Measurements from ENCODE around the gene KLHL29. TPM values are rescaled to one million over a fixed set of nuclear protein-coding genes. Genes with fewer than 3 reads are reported as not detected.

The KLHL29 gene
- total RNA-seq, 1 experiment from 2014 or later: 7.7 TPM

DNA sequence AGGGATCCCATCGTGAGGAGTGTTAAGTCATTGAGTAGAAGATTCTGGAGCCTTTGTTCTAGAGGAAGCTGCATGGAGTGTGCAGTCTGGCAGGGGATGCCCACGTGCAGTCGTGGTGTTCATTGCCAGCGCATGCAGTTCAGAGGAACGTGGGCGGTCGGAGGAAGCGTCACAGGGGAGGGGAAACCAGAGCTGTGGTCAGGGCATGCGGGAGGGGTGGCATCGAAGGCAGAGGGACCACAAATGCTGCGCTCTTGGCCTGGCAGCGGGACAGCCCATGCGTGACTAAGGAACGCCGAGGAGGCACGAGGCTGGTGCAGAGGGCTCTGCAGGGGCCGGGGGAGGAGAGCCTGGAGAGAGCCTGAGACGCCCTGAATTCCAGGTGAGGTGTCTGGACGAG lies 141.1 kb downstream of the KLHL29 start:
- ChIA-PET POLR2A (no interaction called here), CTCF (no interaction called here)
- no peak overlapping the region for H3K4me3 ChIP-seq (ENCODE audit: low read depth in 2 of 2, low read length in 2 of 2)
- TF ChIP-seq, protein P1, sequence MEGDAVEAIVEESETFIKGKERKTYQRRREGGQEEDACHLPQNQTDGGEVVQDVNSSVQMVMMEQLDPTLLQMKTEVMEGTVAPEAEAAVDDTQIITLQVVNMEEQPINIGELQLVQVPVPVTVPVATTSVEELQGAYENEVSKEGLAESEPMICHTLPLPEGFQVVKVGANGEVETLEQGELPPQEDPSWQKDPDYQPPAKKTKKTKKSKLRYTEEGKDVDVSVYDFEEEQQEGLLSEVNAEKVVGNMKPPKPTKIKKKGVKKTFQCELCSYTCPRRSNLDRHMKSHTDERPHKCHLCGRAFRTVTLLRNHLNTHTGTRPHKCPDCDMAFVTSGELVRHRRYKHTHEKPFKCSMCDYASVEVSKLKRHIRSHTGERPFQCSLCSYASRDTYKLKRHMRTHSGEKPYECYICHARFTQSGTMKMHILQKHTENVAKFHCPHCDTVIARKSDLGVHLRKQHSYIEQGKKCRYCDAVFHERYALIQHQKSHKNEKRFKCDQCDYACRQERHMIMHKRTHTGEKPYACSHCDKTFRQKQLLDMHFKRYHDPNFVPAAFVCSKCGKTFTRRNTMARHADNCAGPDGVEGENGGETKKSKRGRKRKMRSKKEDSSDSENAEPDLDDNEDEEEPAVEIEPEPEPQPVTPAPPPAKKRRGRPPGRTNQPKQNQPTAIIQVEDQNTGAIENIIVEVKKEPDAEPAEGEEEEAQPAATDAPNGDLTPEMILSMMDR (IDR thresholded peaks at IDR 0.05): no peak
- TF ChIP-seq POLR2AphosphoS5 (IDR thresholded peaks at IDR 0.05; ENCODE audit: low read depth, low read length) (no peak), TCF7L2 (IDR thresholded peaks at IDR 0.05; ENCODE audit: low read depth, low read length) (no peak), SIN3A (IDR thresholded peaks at IDR 0.05; ENCODE audit: borderline replicate concordance, insufficient read depth, low read depth, low read length) (no peak)
- TF ChIP-seq, protein P2, sequence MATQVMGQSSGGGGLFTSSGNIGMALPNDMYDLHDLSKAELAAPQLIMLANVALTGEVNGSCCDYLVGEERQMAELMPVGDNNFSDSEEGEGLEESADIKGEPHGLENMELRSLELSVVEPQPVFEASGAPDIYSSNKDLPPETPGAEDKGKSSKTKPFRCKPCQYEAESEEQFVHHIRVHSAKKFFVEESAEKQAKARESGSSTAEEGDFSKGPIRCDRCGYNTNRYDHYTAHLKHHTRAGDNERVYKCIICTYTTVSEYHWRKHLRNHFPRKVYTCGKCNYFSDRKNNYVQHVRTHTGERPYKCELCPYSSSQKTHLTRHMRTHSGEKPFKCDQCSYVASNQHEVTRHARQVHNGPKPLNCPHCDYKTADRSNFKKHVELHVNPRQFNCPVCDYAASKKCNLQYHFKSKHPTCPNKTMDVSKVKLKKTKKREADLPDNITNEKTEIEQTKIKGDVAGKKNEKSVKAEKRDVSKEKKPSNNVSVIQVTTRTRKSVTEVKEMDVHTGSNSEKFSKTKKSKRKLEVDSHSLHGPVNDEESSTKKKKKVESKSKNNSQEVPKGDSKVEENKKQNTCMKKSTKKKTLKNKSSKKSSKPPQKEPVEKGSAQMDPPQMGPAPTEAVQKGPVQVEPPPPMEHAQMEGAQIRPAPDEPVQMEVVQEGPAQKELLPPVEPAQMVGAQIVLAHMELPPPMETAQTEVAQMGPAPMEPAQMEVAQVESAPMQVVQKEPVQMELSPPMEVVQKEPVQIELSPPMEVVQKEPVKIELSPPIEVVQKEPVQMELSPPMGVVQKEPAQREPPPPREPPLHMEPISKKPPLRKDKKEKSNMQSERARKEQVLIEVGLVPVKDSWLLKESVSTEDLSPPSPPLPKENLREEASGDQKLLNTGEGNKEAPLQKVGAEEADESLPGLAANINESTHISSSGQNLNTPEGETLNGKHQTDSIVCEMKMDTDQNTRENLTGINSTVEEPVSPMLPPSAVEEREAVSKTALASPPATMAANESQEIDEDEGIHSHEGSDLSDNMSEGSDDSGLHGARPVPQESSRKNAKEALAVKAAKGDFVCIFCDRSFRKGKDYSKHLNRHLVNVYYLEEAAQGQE (IDR thresholded peaks at IDR 0.05; ENCODE audit: insufficient read depth in 1 of 2, low read depth in 2 of 2, low read length in 1 of 2): no peak
- no peaks in the 10 kb centered on the region for H3K27me3 ChIP-seq (ENCODE audit: control insufficient read depth, insufficient read depth, low read length)
- H3K27ac ChIP-seq (ENCODE audit: low read length): no peak overlapping the region
- DNase-seq (ENCODE audit: low read depth, low spot score) (no peak), ATAC-seq (no peak)
- no peaks in the 10 kb centered on the region for H3K9me3 ChIP-seq (ENCODE audit: control insufficient read depth, insufficient read depth, low read depth, low read length)
- H3K36me3 ChIP-seq (ENCODE audit: control insufficient read depth, insufficient read depth, low read length): no peaks in the 10 kb centered on the region
- BruUV-seq (replicated peaks): no TSS peak
- H3K4me1 ChIP-seq (ENCODE audit: control insufficient read depth, insufficient read depth, low read length): no peaks in the 10 kb centered on the region
- in situ Hi-C loops (cut with HindIII; ENCODE audit: low pct_unique_long_range_greater_than_20kb, low sequenced_read_pairs): no loop called here
- intact Hi-C loops (cut with micrococcal nuclease; ENCODE audit: unreplicated experiment): no loop called here

DNA sequence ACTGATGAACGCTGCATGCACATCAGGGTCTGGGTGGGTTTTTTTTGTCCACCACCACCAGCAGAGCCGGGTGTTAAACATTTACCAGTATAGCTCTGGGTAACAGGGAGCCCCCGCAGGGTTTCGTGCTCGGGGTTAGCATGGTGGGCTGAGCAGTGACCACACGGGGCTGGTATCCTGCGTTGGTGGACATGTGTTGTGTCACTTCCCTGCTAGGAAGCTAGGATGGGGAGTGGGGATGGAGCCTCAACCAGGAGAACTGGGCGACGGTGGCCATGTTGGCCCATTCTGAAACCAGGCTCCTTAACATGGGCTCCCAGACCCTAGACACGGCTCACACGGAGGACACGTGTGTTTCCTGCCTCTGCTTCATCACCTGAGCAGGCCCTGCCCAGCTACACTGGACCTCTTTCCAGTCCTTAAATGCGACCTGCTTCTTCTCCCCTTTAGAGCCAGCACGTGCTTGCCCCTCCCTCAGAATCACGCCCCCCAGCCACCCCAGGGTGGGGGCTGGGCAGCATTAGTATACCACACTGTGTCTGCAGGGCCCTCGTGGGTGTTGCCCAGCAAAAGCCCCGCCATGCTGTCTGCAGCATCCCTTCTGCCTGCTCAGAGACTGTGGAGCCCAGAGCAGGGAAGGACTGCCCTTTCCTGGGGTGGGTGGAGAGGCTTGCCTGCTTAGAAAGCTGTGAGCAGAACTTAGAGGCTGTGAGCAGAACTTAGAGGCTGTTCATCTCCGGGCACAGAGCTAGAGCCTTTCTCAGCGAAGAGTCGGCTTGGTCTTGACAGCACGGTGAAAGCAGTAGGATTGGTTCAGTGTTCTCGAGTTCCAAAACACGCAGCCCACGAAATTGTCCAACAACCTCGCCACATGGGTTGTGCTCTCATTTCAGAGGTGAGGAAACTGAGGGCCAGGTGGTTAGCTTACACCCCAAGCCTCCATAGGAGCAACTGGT lies 142.1 kb downstream of the KLHL29 start:
- H3K27me3 ChIP-seq (ENCODE audit: control insufficient read depth, insufficient read depth, low read length): no peaks in the 10 kb centered on the region
- TF ChIP-seq TCF7L2 (IDR thresholded peaks at IDR 0.05; ENCODE audit: low read depth, low read length) (no peak), SIN3A (IDR thresholded peaks at IDR 0.05; ENCODE audit: borderline replicate concordance, insufficient read depth, low read depth, low read length) (no peak), POLR2AphosphoS5 (IDR thresholded peaks at IDR 0.05; ENCODE audit: low read depth, low read length) (no peak)
- TF ChIP-seq, protein P1 (IDR thresholded peaks at IDR 0.05): no peak
- TF ChIP-seq, protein P2 (IDR thresholded peaks at IDR 0.05; ENCODE audit: insufficient read depth in 1 of 2, low read depth in 2 of 2, low read length in 1 of 2): no peak
- no peak overlapping the region for H3K4me3 ChIP-seq (ENCODE audit: low read depth in 2 of 2, low read length in 2 of 2)
- no peaks in the 10 kb centered on the region for H3K36me3 ChIP-seq (ENCODE audit: control insufficient read depth, insufficient read depth, low read length)
- BruUV-seq (replicated peaks): no TSS peak
- H3K4me1 ChIP-seq (ENCODE audit: control insufficient read depth, insufficient read depth, low read length): peaks cover 2% of the 10 kb centered on the region; the same call in 1 of the 2 replicates
- ChIA-PET POLR2A (no interaction called here), CTCF (no interaction called here)
- intact Hi-C loops (cut with micrococcal nuclease; ENCODE audit: unreplicated experiment): no loop called here
- ATAC-seq: no peak
- H3K27ac ChIP-seq (ENCODE audit: low read length): no peak overlapping the region
- in situ Hi-C loops (cut with HindIII; ENCODE audit: low pct_unique_long_range_greater_than_20kb, low sequenced_read_pairs): no loop called here
- H3K9me3 ChIP-seq (ENCODE audit: control insufficient read depth, insufficient read depth, low read depth, low read length): no peaks in the 10 kb centered on the region
- DNase-seq (ENCODE audit: low read depth, low spot score): no peak

All from Panc1 (cell line).